GM18909 (cell line): ENCODE results near the gene CRYBG3.

Experiments used
- ATAC-seq: cut with Tn5 transposase; IDR thresholded peaks from one replicate; pipeline ENCODE4 v1.9.1; 2021; ENCODE audit warnings: mild to moderate bottlenecking; ENCODE audit not compliant: unreplicated experiment, poor library complexity

Gene CRYBG3

GRCh38 chr3:97937205-97937604 lies 115.4 kb downstream of the CRYBG3 start:
- no peak for ATAC-seq

GRCh38 chr3:97938444-97938843 lies 116.6 kb downstream of the CRYBG3 start:
- no peak for ATAC-seq

GRCh38 chr3:97939401-97939800 lies 117.6 kb downstream of the CRYBG3 start:
- ATAC-seq: no peak

GRCh38 chr3:97940034-97940433 lies 118.2 kb downstream of the CRYBG3 start:
- no peak for ATAC-seq

- ATAC-seq: no peak
These were observed 121.2 kb downstream of the CRYBG3 start for GRCh38 chr3:97942801-97943546.

- no peak for ATAC-seq
These were observed 126.7 kb downstream of the CRYBG3 start for GRCh38 chr3:97948351-97949109.

GRCh38 chr3:97949110-97949485 lies 127.3 kb downstream of the CRYBG3 start:
- no peak for ATAC-seq

GRCh38 chr3:97949743-97950142 lies 127.9 kb downstream of the CRYBG3 start:
- ATAC-seq: no peak

- no peak for ATAC-seq
These were observed 128.5 kb downstream of the CRYBG3 start for GRCh38 chr3:97950360-97950759.

GRCh38 chr3:97952280-97952679 lies 130.5 kb downstream of the CRYBG3 start:
- no peak for ATAC-seq

- ATAC-seq: no peak
These were observed 131.1 kb downstream of the CRYBG3 start for GRCh38 chr3:97952872-97953271.

- ATAC-seq: peak; percentile 61
These were observed 132.5 kb downstream of the CRYBG3 start for GRCh38 chr3:97954228-97954827.

- no peak for ATAC-seq
These were observed 134.2 kb downstream of the CRYBG3 start for GRCh38 chr3:97956051-97956450.

GRCh38 chr3:97957617-97958311 lies 136.0 kb downstream of the CRYBG3 start:
- no peak for ATAC-seq

- no peak for ATAC-seq
These were observed 136.6 kb downstream of the CRYBG3 start for GRCh38 chr3:97958396-97958795.

- no peak for ATAC-seq
These were observed 137.0 kb downstream of the CRYBG3 start for GRCh38 chr3:97958796-97959195.

- no peak for ATAC-seq
These were observed 138.1 kb downstream of the CRYBG3 start for GRCh38 chr3:97959872-97960271.

- no peak for ATAC-seq
These were observed 138.7 kb downstream of the CRYBG3 start for GRCh38 chr3:97960551-97960950.

- no peak for ATAC-seq
These were observed 139.4 kb downstream of the CRYBG3 start for GRCh38 chr3:97960993-97961766.

- ATAC-seq: no peak
These were observed 146.2 kb downstream of the CRYBG3 start for GRCh38 chr3:97967966-97968365.
